Measurements from ENCODE around the gene B4GALT5.
A peak's percentile ranks its signal among the peaks of the same experiment; 100 is the strongest.
"Not testable (repeated sequence)": the region's sequence is repeated elsewhere in the genome, so short reads cannot be mapped to it uniquely, and the experiment has no call there.

Gene B4GALT5

DNA sequence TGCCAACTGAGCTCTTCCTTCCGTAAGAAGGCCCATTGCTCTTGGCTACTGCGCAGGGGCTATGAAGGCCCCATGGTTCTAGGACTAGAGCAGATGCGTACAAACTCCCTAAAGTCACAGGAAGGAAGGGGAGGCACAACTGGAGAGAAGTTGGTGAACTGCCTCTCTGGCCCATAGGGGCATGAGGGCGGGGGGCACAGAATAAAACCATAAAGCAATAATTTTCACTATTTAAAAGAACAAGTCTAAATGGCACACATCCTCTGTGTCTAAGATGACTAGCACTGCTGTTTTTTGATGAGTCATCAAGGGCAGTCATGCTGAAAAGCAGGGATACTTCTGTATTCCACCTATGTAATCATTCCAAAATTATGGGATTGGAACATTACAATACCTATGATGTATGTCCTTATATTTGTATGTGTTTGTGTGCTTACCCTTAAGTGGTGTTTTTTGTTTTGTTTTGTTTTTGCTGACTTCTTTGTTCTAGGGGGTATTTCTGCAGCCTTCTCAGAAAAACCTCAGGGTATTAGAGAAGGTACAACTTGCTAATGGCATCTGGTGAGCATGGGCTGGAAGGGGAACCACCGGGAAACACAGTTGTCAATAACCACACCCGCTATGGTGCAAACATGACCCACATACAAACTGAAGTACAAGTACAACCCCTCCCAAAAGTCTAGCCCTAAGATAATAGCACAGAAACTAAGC is 36.9 kb downstream of the B4GALT5 start:
- no peak for DNase-seq

GRCh38 chr20:49675368-49676151 is 38.1 kb downstream of the B4GALT5 start:
- DNase-seq = no peak

- no peak for DNase-seq
Measured at GRCh38 chr20:49674383-49675352, 39.0 kb downstream of the B4GALT5 start.

DNA sequence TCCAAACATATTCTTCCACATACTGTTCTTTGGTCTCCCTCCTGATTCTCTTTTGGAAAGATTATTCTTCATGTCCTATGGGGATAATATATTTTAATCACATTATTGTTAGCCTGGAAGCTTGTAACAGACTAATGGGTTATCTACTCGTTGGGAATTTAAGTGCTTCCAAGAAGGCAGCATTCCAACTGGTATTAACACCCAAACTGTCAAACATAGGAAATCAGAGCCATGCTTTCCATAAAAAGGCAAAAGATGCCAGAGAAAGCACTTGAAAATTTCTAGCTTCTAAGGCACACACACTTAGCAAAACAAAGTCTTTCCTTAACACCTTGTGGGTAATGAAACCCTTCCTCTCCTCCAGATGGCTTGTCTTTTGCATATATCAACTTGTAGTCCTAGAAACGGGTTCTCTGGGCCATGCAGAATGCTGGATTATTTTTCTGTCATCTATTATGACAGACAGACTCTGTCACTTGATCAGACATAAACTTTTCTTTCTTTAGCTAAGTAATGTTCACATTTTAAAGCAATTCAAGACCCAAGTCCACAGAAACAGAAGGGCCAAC is 41.5 kb downstream of the B4GALT5 start:
- no peak for DNase-seq

- no peak for DNase-seq
Measured at GRCh38 chr20:49671433-49671832, 42.2 kb downstream of the B4GALT5 start.

GRCh38 chr20:49669601-49670189 is 44.0 kb downstream of the B4GALT5 start:
- no peak for DNase-seq

DNA sequence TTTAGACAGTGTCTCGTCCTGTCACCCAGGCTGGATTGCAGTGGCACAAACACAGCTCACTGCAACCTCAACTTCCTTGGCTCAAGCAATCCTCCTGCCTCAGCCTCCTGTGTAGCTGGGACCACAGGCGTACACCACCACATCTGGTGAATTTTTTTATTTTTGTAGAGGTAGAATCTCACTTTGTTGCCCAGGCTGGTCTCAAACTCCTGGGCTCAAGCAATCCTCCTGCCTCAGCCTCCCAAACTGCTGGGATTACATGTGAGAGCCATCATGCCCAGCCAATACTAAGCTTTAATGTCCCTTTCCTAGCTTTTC is 44.8 kb downstream of the B4GALT5 start:
- not testable (repeated sequence) for DNase-seq

GRCh38 chr20:49668181-49668877 is 45.3 kb downstream of the B4GALT5 start:
- DNase-seq = peak; percentile 78

DNA sequence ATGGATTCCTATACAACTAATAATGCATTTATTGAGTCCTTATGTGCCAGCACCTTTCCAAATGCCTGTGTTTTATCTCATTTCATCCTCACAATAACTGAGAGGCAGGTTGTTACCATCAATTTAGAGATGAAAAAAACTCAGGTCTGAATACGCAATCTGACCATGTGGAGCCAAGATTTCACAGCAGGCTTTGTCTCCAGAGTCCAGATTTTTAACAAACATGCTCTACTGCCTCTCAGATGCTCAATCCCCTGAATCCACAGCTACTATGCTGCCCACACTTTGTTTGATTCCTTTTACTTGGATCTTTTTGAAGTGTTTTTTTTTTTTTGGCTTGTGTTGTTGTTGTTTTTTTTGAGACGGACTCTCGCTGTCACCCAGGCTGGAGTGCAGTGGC is 46.8 kb downstream of the B4GALT5 start:
- no peak for DNase-seq

DNA sequence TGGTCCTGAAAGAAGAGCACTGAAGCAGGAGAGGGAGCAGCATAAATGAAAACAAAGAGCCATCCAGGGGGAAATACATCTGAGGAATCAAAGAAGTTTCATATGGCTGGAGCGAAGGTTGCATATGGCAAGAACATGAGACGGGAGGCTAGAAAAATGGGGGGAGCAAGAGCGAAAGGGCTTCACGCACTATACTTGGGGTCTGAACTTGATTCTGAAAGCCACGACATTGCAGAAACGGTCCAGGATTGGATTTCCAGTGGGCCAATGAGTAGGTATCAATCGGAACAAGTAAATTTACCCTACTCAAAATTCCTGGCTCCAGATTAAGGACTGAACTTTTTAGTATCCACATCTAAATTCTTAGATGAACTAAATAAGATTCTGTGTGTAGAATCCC is 47.9 kb downstream of the B4GALT5 start:
- no peak for DNase-seq

- no peak for DNase-seq
Measured at GRCh38 chr20:49664612-49665313, 48.9 kb downstream of the B4GALT5 start.

DNA sequence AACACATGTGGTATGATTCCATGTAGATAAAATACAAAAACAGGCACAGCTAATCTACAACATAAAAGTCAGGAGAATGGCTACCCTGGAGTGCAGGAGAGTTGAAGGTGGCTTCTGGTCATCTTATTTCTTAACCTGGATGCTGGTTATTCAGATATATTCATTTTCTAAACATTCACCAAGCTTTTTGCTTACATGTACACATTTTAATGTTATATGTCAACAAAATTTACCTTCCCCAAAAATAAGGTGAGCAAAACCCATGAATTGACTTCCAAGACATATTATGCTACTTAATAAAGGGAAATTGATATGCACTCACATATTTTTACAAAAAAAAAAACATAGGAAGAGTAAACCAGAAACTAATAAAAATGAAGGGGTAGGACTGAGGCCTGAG is 50.6 kb downstream of the B4GALT5 start:
- DNase-seq = no peak

- no peak for DNase-seq
Measured at GRCh38 chr20:49661560-49662329, 51.9 kb downstream of the B4GALT5 start.

DNA sequence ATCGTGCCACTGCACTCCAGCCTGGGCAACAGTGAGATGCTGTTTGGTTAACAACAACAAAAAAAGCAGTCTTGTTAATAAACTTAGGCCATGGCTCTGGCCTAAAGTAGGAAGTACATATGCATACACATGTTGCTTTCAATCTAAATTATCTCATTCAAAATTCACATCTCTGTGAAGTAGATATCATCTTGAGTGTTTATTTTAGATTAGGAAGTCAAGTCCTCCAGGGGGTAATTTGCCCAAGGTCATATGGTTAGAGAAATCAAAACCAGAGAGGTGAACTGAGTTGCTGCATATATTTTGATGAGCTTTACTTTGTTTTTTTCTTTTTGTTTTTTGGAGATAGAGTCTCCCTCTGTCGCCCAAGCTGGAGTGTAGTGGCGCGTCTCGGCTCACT is 52.8 kb downstream of the B4GALT5 start:
- no peak for DNase-seq

DNA sequence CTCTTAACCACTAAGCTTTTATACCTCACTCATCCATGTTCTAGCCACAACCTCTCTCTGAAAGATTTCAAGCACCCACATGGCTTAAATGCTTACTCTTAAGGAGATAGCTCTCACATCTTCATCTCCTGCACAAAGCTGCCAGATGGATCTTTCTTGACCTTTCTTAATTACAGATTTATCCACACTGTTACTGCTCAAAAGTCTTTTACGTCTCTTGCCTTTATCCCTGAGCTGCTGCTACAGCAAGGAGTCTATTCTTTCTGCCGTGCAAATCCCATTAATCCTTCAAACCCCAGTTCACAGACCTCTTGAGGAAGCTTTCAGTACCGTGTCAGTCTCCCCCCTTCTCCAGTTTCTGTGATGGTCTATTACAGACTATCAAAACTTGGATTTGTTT is 54.6 kb downstream of the B4GALT5 start:
- no peak for DNase-seq

DNA sequence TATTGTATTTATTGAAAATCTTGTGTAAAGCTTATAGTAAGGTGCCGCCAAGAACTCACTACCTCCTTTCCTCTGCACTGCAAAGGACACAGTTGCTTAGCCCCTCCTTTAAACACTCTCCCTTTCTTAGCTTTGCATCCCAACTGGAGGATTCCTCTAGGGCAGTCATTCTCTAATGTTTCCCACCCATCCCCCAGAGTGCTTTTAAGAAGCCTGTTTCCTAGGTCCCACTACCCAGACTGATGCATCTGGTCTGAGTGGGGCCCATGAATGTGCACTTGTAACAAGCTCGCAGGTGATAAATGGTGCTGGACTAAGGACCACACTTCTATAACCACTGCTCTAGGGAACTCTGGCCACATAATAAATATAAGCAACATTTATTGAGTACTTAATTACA is 55.2 kb downstream of the B4GALT5 start:
- no peak for DNase-seq

- no peak for DNase-seq
Measured at GRCh38 chr20:49657118-49657901, 56.4 kb downstream of the B4GALT5 start.

DNA sequence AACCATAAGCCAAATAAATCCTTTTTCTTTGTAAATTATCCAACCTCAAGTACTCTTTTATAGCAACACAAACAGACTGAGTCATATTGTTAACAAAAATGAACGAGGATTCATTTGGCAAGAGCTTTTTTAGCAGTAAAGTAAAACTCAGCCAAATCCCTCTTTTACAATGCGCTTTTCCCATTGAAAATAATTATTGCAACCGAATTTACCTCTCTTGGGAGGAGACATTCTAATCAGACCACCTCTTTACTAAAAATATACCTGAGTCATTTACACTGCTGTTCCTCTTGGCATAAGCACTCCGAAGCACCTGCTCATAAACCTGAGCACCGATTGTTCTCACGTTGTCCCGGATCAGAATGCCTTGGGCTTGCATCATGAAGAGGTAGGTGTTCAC is 57.4 kb downstream of the B4GALT5 start:
- DNase-seq = no peak

- DNase-seq = no peak
Measured at GRCh38 chr20:49653925-49654434, 59.7 kb downstream of the B4GALT5 start.

DNA sequence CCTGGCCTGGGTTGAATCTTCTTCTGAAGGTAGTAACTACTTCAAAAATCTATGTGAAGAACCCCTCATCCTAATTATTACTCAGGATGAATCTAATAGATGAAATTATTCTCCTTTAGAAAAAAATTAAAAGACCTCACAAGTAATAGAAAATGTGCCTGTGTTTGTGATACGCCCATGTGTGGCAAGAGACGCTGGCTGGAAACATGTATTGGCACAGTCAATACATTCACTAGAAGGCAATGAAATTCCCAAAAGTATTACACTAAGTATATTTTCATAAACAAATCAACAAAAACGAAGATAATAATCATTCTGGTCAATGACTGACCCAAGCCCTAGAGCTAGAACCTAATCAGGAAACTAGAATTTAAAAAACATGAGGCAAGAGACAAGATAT is 64.0 kb downstream of the B4GALT5 start:
- no peak for DNase-seq
